AG04450 (cell line): ENCODE data around the gene LEF1. TPM values are rescaled to one million over a fixed set of nuclear protein-coding genes. Genes with fewer than 3 reads are reported as not detected.
"Not testable (repeated sequence)": the region's sequence is repeated elsewhere in the genome, so short reads cannot be mapped to it uniquely, and the experiment has no call there.

Experiments used
- CTCF ChIA-PET: fragments of 300-600, 350-600 bp; formaldehyde crosslinking; extraction: SDS; loops from one replicate; lab custom pipeline; 2022; ENCODE audit warnings: antibody characterized with exemption, inconsistent platforms; lab: Charles Lee
- POLR2A ChIA-PET: fragments of 350-600 bp; formaldehyde crosslinking; extraction: SDS; loops from one replicate; lab custom pipeline; 2021; ENCODE audit warnings: antibody characterized with exemption, inconsistent platforms; lab: Yijun Ruan, JAX
- DNase-seq: peaks from one replicate; pipeline ENCODE4 v3.0.0-alpha.2; 2011; ENCODE audit warnings: low read depth, low spot score
- H3K27ac ChIP-seq: one replicate; pipeline ENCODE4 v1.5.1; 2012; ENCODE audit warnings: low read depth, low read length, control low read depth
- H3K27me3 ChIP-seq: one replicate; pipeline ENCODE4 v1.6.0; 2012; ENCODE audit warnings: low read length; ENCODE audit not compliant: control insufficient read depth, insufficient read depth
- H3K4me3 ChIP-seq: 2 replicates; pipeline ENCODE4 v1.5.1; 2011; ENCODE audit warnings: mild to moderate bottlenecking, low read depth, low read length, control low read depth
- H3K9me3 ChIP-seq: 2 replicates; pipeline ENCODE4 v1.5.1; 2012; ENCODE audit warnings: low read length; ENCODE audit not compliant: control insufficient read depth, insufficient read depth
- polyA plus RNA-seq: library from polyadenylated mRNA; depleted of rRNA; stranded (reverse); fragments of >200 nt; gene quantifications from 2 replicates; pipeline ENCODE4 v1.2.3, GENCODE V29; 2011
- TF ChIP-seq, protein P1 (sequence below): IDR thresholded peaks from 2 replicates; pipeline ENCODE4 v1.5.1; 2011; ENCODE audit warnings: low read depth, low read length, control low read depth, inconsistent platforms

The LEF1 gene
- polyA plus RNA-seq, 1 experiment, result 1.2 TPM

- H3K27ac ChIP-seq, result no peak overlapping the region
- POLR2A ChIA-PET, result no interaction called here
- TF ChIP-seq, protein P1, sequence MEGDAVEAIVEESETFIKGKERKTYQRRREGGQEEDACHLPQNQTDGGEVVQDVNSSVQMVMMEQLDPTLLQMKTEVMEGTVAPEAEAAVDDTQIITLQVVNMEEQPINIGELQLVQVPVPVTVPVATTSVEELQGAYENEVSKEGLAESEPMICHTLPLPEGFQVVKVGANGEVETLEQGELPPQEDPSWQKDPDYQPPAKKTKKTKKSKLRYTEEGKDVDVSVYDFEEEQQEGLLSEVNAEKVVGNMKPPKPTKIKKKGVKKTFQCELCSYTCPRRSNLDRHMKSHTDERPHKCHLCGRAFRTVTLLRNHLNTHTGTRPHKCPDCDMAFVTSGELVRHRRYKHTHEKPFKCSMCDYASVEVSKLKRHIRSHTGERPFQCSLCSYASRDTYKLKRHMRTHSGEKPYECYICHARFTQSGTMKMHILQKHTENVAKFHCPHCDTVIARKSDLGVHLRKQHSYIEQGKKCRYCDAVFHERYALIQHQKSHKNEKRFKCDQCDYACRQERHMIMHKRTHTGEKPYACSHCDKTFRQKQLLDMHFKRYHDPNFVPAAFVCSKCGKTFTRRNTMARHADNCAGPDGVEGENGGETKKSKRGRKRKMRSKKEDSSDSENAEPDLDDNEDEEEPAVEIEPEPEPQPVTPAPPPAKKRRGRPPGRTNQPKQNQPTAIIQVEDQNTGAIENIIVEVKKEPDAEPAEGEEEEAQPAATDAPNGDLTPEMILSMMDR, result peak; percentile 90
- CTCF ChIA-PET, result interaction anchor here (0.7 to 4.3 kb wide), 62 partner anchors 7 to 1618 kb away, joined by 3 to 163 read pairs (median 4); partner anchors contain the start of genes HADH, OSTC and RPL34
- no peaks in the 10 kb centered on the region for H3K27me3 ChIP-seq
- DNase-seq, result peak; percentile 55
- H3K9me3 ChIP-seq, result no peaks in the 10 kb centered on the region
- no peak overlapping the region for H3K4me3 ChIP-seq
These were observed 150.5 kb downstream of the LEF1 start for GRCh38 chr4:108018040-108018883.

- ChIA-PET CTCF (interaction anchor here (0.7 to 2.2 kb wide), 5 partner anchors 10 to 564 kb away, joined by 3 to 6 read pairs (median 4); no protein-coding TSS in a partner anchor), POLR2A (no interaction called here)
- Histone ChIP-seq H3K27me3 (no peaks in the 10 kb centered on the region), H3K4me3 (no peak overlapping the region), H3K27ac (no peak overlapping the region), H3K9me3 (no peaks in the 10 kb centered on the region)
- DNase-seq, result no peak
- TF ChIP-seq, protein P1, result no peak
These were observed 154.8 kb downstream of the LEF1 start for GRCh38 chr4:108013955-108014354.

DNA sequence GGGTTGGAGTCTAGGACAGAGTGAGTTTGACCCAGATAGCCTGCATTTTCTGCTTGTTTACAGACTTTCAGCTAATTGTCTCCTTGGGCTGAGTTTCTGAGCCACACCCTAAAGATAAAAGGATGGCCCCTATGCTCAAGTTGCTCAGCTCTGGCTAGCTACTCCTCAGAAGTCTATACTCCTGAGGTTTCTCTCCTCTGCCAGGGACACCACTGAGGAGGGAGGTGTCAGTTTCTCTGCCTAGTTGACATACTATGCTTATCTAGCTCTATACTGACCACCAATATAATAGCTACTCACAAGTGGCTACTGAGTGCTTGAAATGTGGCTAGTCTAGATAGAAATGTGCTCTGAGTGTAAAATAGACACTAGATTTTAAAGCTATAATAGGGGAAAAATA, 155.4 kb downstream of the LEF1 start:
- no peak for DNase-seq
- Histone ChIP-seq H3K9me3 (no peaks in the 10 kb centered on the region), H3K27me3 (no peaks in the 10 kb centered on the region), H3K4me3 (no peak overlapping the region), H3K27ac (no peak overlapping the region)
- TF ChIP-seq, protein P1, result no peak
- ChIA-PET POLR2A (no interaction called here), CTCF (interaction anchor here (1.5 to 2.2 kb wide), 2 partner anchors 481 to 564 kb away, joined by 4 to 6 read pairs; no protein-coding TSS in a partner anchor)

DNA sequence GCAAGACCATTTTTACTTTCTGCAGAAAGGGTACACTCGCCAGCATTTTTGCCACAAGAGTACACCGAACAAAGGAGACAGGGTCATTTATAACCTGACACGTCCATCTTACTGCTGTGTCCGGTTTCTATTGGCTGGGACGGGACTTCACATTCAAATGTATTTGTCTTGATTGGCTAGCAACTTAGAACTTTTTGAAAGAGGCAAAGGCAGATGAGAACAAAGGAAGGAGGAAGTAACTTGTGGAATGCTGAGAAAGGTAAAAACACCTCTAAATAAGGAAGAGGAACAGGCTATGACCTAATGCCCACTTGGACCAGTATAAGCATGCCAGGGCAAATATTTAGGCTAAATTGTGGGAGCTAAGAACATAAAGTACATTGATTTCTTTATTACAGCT, 156.3 kb downstream of the LEF1 start:
- POLR2A ChIA-PET, H3K27ac ChIP-seq, H3K27me3 ChIP-seq, DNase-seq, H3K4me3 ChIP-seq, H3K9me3 ChIP-seq: not testable (repeated sequence)
- CTCF ChIA-PET, result interaction anchor here (1.3 kb wide), 1 partner anchor 18 kb away, joined by 4 read pairs; no protein-coding TSS in a partner anchor

DNA sequence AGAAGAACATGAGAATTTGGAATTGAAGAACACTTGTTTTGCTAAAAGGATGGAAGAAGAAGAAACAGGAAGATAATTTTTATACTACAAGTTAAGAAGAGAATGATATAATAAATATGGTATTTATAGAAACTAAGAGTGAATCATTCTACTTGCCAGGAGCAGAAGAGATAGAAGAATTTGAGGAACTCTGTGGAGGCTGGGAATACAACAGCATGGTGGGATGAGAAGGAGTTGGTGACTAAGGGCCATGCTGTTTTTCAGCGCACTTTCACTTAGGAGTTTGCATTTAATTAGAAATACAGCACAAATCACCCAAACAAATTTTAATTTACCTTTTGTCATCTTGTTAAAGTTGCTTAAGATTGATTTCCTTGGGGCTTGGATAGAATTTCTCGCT, 158.6 kb downstream of the LEF1 start:
- no peak overlapping the region for H3K27ac ChIP-seq
- TF ChIP-seq, protein P1, result no peak
- H3K27me3 ChIP-seq, result no peaks in the 10 kb centered on the region
- ChIA-PET CTCF (interaction anchor here (0.7 kb wide), 1 partner anchor 105 kb away, joined by 3 read pairs; no protein-coding TSS in a partner anchor), POLR2A (no interaction called here)
- H3K4me3 ChIP-seq, result no peak overlapping the region
- no peaks in the 10 kb centered on the region for H3K9me3 ChIP-seq
- DNase-seq, result peak; percentile 51
